ENCODE results near the gene NDC1.

GRCh38 chr1:53799141-53799540, 39.0 kb downstream of the NDC1 start:
- no peak for TF ChIP-seq CTCF (IDR thresholded peaks at IDR 0.05)
- TF ChIP-seq EZH2 (IDR thresholded peaks at IDR 0.05) = no peak
